Loucy (cell line): ENCODE results near the gene PRMT2.
"Not testable (repeated sequence)": the region's sequence is repeated elsewhere in the genome, so short reads cannot be mapped to it uniquely, and the experiment has no call there.

Experiments
- EZH2phosphoT487 ChIP-seq: fragments of 200-600 bp; IDR thresholded peaks from 2 replicates; pipeline ENCODE4 v1.6.1; 2018; ENCODE audit warnings: antibody characterized with exemption, mild to moderate bottlenecking, moderate library complexity, borderline replicate concordance
- TF ChIP-seq, protein P1 (sequence below): fragments of 200-600 bp; sonication (generic); conservative IDR thresholded peaks from 2 replicates; pipeline ENCODE4 v1.5.1; 2014; ENCODE audit warnings: mild to moderate bottlenecking, antibody characterized with exemption, low read length

DNA sequence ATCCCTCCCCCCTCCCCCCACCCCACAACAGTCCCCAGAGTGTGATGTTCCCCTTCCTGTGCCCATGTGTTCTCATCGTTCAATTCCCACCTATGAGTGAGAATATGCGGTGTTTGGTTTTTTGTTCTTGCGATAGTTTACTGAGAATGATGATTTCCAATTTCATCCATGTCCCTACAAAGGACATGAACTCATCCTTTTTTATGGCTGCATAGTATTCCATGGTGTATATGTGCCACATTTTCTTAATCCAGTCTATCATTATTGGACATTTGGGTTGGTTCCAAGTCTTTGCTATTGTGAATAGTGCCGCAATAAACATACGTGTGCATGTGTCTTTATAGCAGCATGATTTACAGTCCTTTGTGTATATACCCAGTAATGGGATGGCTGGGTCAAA, 33.4 kb downstream of the PRMT2 start:
- TF ChIP-seq, protein P1, sequence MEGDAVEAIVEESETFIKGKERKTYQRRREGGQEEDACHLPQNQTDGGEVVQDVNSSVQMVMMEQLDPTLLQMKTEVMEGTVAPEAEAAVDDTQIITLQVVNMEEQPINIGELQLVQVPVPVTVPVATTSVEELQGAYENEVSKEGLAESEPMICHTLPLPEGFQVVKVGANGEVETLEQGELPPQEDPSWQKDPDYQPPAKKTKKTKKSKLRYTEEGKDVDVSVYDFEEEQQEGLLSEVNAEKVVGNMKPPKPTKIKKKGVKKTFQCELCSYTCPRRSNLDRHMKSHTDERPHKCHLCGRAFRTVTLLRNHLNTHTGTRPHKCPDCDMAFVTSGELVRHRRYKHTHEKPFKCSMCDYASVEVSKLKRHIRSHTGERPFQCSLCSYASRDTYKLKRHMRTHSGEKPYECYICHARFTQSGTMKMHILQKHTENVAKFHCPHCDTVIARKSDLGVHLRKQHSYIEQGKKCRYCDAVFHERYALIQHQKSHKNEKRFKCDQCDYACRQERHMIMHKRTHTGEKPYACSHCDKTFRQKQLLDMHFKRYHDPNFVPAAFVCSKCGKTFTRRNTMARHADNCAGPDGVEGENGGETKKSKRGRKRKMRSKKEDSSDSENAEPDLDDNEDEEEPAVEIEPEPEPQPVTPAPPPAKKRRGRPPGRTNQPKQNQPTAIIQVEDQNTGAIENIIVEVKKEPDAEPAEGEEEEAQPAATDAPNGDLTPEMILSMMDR, result not testable (repeated sequence)
- not testable (repeated sequence) for TF ChIP-seq EZH2phosphoT487
